Right lobe of liver (tissue), 6 donors: ENCODE results near the gene NRXN3. TPM values are rescaled to one million over a fixed set of nuclear protein-coding genes. Genes with fewer than 3 reads are reported as not detected.

Experiments
- ATAC-seq, 4 donors: fragments of 200-7000 bp; cut with Tn5 transposase; one replicate each; pipeline ENCODE4 v1.9.1; 2020; ENCODE audit warnings: mild to moderate bottlenecking in 4 of 4, moderate library complexity in 4 of 4
- DNase-seq, 3 donors: peaks; one replicate each; pipeline ENCODE4 v3.0.0-alpha.2; 2020
- H3K27ac ChIP-seq, 3 donors: fragments of 200-600 bp; one replicate each; pipeline ENCODE4 v1.8.0; 2022
- H3K27me3 ChIP-seq, 2 donors: fragments of 200-600 bp; one replicate each; pipeline ENCODE4 v1.8.0; 2022
- H3K36me3 ChIP-seq, 4 donors: fragments of 200-600 bp; sonication (generic) in 1 of 4; one replicate each; pipeline versions ENCODE4 v1.5.1 to v1.8.0; 2017 to 2022; ENCODE audit warnings: control low read depth in 1 of 4
- H3K4me1 ChIP-seq, 4 donors: fragments of 200-600 bp; sonication (generic) in 1 of 4; one replicate each; pipeline versions ENCODE4 v1.5.1 to v1.8.0; 2017 to 2022; ENCODE audit warnings: control low read depth in 1 of 4
- H3K4me3 ChIP-seq, 3 donors: fragments of 200-600 bp; one replicate each; pipeline ENCODE4 v1.8.0; 2022
- H3K9me3 ChIP-seq, 4 donors: fragments of 200-600 bp; sonication (generic) in 1 of 4; one replicate each; pipeline versions ENCODE4 v1.5.1 to v1.8.0; 2017 to 2022; ENCODE audit warnings: control low read depth in 1 of 4
- POLR2A ChIP-seq: fragments of 450-650 bp; IDR thresholded peaks from one replicate; pipeline ENCODE4 v1.6.1; 2017; ENCODE audit warnings: antibody characterized with exemption, mild to moderate bottlenecking
- WGBS: methylation state at CpG from one replicate; pipeline ENCODE4 v1.1.6; 2018; ENCODE audit warnings: low coverage, low lambda C conversion rate; ENCODE audit not compliant: insufficient coverage; ENCODE audit errors: missing lambda C conversion rate; 5-methylcytosine and 5-hydroxymethylcytosine counted together
- intact Hi-C, 2 donors: fragments of 100-400 bp; cut with DNase I; formaldehyde crosslinking; loops; one replicate each; pipeline versions ENCODE4 v1.11.2 to v1.14.1; 2022
- total RNA-seq, 6 experiments: library from RNA; depleted of rRNA in 2 of 6; stranded (reverse); fragments of >200 nt in 2 of 6; fragmentation: NEBNext Ultra II Directional in 3 of 6; extraction: Animal tissue kit (Norgen Biotek cat#: 25700) in 3 of 6; gene quantifications; one replicate each; pipeline versions ENCODE4 v1.1.0 to v1.2.4, GENCODE V29; 2016 to 2023
- TF ChIP-seq, protein P1 (sequence below), 4 donors: fragments of 200-600 bp in 3 of 4; fragments of 450-650 bp in 1 of 4; IDR thresholded peaks; one replicate each; pipeline versions ENCODE4 v1.5.1 to v1.8.0; 2016 to 2022; ENCODE audit warnings: antibody characterized with exemption in 4 of 4, mild to moderate bottlenecking in 2 of 4
- donor health status: DM: no; HTN: yes; CAD: no.
- donor health status: DM: no; HTN: no; CAD: no.
- donor health status: DM: no; HTN: no; CAD: no.
- donor health status: DM: no; HTN: yes; CAD: no.
- donor health status: DM: no; HTN: yes; CAD: no.

Gene NRXN3
- total RNA-seq, 6 experiments from 2014 or later, result 0.06 to 0.51 (median 0.23) TPM; not detected in 1

DNA sequence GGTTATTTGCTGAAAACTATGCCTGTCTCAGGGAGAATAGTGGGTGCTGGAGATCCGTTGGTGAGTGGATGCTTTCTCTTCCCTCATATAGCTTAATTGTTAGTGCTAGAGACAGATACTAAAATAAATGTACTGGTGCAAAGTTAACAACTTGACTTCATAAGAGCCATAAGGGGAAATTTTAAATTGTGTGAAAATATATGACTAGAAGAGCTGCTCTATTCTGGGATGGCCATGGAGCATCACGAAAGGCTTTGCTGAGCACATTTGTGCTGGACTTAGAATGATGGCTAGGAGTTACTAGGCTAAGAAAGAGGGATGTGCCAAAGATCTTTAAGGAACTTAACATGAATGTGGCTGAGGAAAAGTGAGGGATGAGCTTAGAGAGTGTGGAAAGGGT is 668.8 kb downstream of the NRXN3 start:
- Histone ChIP-seq H3K4me3 (no peak overlapping the region), H3K36me3 (no peaks in the 10 kb centered on the region), H3K27ac (no peak overlapping the region), H3K9me3 (no peaks in the 10 kb centered on the region), H3K27me3 (no peaks in the 10 kb centered on the region), H3K4me1 (no peaks in the 10 kb centered on the region)
- ATAC-seq (no peak), DNase-seq (no peak)
- intact Hi-C loops, result no loop called here
- WGBS, result 43% methylated on average over 2 of the region's 2 CpGs
- TF ChIP-seq, protein P1, sequence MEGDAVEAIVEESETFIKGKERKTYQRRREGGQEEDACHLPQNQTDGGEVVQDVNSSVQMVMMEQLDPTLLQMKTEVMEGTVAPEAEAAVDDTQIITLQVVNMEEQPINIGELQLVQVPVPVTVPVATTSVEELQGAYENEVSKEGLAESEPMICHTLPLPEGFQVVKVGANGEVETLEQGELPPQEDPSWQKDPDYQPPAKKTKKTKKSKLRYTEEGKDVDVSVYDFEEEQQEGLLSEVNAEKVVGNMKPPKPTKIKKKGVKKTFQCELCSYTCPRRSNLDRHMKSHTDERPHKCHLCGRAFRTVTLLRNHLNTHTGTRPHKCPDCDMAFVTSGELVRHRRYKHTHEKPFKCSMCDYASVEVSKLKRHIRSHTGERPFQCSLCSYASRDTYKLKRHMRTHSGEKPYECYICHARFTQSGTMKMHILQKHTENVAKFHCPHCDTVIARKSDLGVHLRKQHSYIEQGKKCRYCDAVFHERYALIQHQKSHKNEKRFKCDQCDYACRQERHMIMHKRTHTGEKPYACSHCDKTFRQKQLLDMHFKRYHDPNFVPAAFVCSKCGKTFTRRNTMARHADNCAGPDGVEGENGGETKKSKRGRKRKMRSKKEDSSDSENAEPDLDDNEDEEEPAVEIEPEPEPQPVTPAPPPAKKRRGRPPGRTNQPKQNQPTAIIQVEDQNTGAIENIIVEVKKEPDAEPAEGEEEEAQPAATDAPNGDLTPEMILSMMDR (IDR thresholded peaks at IDR 0.05), result no peak
- no peak for TF ChIP-seq POLR2A

DNA sequence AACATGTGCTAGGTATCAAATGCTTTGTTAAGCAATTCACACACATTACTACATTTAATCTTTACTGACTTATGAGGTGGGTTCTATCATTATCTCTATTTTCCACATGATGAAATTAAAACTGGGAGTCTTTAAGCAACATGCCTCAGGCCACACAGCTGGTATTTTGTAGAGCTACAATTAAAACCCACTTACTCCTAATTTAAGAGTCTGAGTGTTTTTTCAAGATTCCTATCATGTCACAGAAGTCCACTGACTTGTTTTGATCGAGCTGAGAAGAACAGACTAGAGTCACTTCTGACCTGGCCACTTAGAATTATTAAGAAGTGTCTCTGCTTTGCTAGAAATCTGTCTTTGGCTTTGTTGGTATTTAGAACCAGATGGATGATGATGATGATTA is 670.7 kb downstream of the NRXN3 start:
- no peak for TF ChIP-seq POLR2A
- TF ChIP-seq, protein P1 (IDR thresholded peaks at IDR 0.05), result no peak
- H3K4me3 ChIP-seq, result no peak overlapping the region
- no peak overlapping the region for H3K27ac ChIP-seq
- H3K36me3 ChIP-seq, result no peaks in the 10 kb centered on the region
- intact Hi-C loops, result no loop called here
- no peaks in the 10 kb centered on the region for H3K4me1 ChIP-seq
- H3K27me3 ChIP-seq, result no peaks in the 10 kb centered on the region
- ATAC-seq, result no peak
- DNase-seq, result no peak
- 29% methylated on average over 1 of the region's 1 CpG for WGBS
- H3K9me3 ChIP-seq, result no peaks in the 10 kb centered on the region

DNA sequence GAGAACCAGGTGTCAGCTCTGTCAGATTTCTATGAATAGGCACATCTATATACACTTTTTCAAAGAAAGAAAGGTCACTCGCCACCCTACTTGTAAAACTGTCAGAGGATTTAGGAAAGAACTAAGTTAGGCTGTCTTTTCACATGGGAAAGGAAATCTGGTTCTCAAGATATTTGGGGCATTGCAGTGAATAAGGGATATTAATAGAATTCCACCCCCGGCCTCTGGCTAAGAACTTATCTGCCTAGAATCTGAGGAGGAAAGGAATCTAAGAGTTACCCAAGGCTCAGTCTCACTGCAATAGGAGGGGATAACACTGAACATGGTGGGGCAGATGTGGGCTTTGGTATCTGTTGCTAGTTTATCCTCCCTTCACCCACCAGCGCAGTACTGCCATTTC is 677.6 kb downstream of the NRXN3 start:
- intact Hi-C loops, result no loop called here
- Histone ChIP-seq H3K27me3 (no peaks in the 10 kb centered on the region), H3K4me1 (no peaks in the 10 kb centered on the region), H3K36me3 (no peaks in the 10 kb centered on the region), H3K27ac (no peak overlapping the region), H3K9me3 (no peaks in the 10 kb centered on the region), H3K4me3 (no peak overlapping the region)
- 72% methylated on average over 3 of the region's 3 CpGs for WGBS
- TF ChIP-seq, protein P1 (IDR thresholded peaks at IDR 0.05), result no peak
- no peak for TF ChIP-seq POLR2A
- ATAC-seq (no peak), DNase-seq (no peak)

DNA sequence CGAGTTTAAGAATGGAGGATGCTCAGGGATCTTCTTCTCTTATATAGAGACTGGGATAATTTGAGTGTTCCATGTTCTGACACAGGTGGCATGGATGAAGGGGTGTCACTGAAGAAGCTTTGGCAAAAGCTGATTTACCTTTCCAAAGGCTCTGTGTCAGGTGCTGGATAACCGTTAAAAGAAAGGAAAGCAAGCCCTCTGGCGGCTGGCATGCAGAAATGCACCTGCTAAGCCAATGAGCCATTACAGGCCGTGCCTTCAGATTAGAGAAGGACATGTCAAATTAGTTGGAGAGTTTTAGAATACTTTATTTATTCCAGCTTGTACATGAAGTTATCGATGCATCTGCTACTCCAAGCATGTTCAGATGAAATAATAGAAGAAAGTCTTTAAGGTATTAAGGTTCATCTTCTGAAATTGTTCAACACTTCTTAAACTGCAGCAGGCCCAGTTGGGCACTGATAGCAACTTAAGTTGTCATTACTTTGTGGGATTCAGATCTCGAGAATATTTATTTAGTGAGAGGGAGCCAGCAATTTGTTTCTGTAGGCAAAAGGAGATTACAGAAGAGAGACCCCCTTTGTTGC is 678.2 kb downstream of the NRXN3 start:
- intact Hi-C loops, result no loop called here
- Histone ChIP-seq H3K9me3 (no peaks in the 10 kb centered on the region), H3K27me3 (no peaks in the 10 kb centered on the region), H3K27ac (no peak overlapping the region), H3K4me3 (no peak overlapping the region), H3K4me1 (no peaks in the 10 kb centered on the region), H3K36me3 (no peaks in the 10 kb centered on the region)
- ATAC-seq, result peak; percentile 83 to 92 (median 88)
- 10% methylated on average over 5 of the region's 6 CpGs for WGBS
- TF ChIP-seq, protein P1 (IDR thresholded peaks at IDR 0.05), result peak; percentile 67 to 90 (median 78)
- TF ChIP-seq POLR2A, result no peak
- peak; percentile 35 to 52 (median 46) for DNase-seq

DNA sequence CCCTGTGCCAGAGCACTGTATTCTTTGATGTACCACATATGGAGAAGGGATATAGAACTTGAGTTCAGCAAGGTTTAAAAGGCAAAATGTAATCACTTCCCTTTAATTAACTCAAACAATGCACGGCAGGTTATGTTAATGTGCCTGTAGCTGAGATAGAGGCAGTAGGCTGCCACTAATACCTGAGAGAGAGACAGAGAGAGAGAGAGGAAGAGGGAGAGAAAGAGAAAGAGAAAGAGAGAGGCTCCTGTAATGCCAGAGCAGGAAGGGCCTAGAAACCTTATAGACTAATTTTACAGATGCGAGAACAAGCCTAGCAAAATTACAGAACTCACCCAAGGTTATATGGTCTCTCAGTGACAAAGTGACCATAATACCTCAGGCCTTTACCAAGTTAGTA is 679.8 kb downstream of the NRXN3 start:
- Histone ChIP-seq H3K4me3 (no peak overlapping the region), H3K4me1 (no peaks in the 10 kb centered on the region), H3K36me3 (no peaks in the 10 kb centered on the region), H3K27me3 (no peaks in the 10 kb centered on the region), H3K9me3 (no peaks in the 10 kb centered on the region), H3K27ac (no peak overlapping the region)
- intact Hi-C loops, result no loop called here
- DNase-seq, result no peak
- ATAC-seq, result no peak
- 53% methylated on average over 2 of the region's 2 CpGs for WGBS
- no peak for TF ChIP-seq POLR2A
- TF ChIP-seq, protein P1 (IDR thresholded peaks at IDR 0.05), result no peak
